Mesenteric fat pad (tissue), 1 donor: ENCODE data around the gene ADCK2. TPM values are rescaled to one million over a fixed set of nuclear protein-coding genes. Genes with fewer than 3 reads are reported as not detected.
"Not testable (repeated sequence)": the region's sequence is repeated elsewhere in the genome, so short reads cannot be mapped to it uniquely, and the experiment has no call there.

Source experiments
- DNase-seq: peaks from one replicate; pipeline ENCODE4 v3.0.0-alpha.2; 2020; ENCODE audit warnings: low spot score
- total RNA-seq: library from RNA; stranded (reverse); fragmentation: NEBNext Ultra II Directional; extraction: Animal tissue kit (Norgen Biotek cat#: 25700); gene quantifications from one replicate; pipeline ENCODE4 v1.2.1, GENCODE V29; 2021
- donor health status: DM: yes; HTN: yes; CAD: no.

Gene ADCK2
- total RNA-seq, 1 donor from 2014 or later: 13.3 TPM

GRCh38 chr7:140734096-140734495 lies 61.4 kb downstream of the ADCK2 start:
- no peak for DNase-seq

GRCh38 chr7:140734729-140735128 lies 62.0 kb downstream of the ADCK2 start:
- no peak for DNase-seq

GRCh38 chr7:140738280-140738679 lies 65.5 kb downstream of the ADCK2 start:
- no peak for DNase-seq

- not testable (repeated sequence) for DNase-seq
Observed at GRCh38 chr7:140743255-140743654, 70.5 kb downstream of the ADCK2 start.

- DNase-seq: no peak
Observed at GRCh38 chr7:140744005-140744404, 71.3 kb downstream of the ADCK2 start.

Other genes with a start within 250 kb of the ADCK2 start
- 58.5 TPM for gene MKRN1, start 193.4 kb upstream of the ADCK2 start, total RNA-seq
- gene DENND2A, start 32.1 kb upstream of the ADCK2 start, total RNA-seq: 24.6 TPM
- 202 TPM for gene NDUFB2, start 23.8 kb downstream of the ADCK2 start, total RNA-seq